Parathyroid adenoma (tissue), 2 donors: ENCODE data around the gene TUBD1.

Experiments used
- H2AFZ ChIP-seq: fragments of 300-600 bp; sonication (generic); one replicate; pipeline ENCODE4 v1.7.0; 2017; ENCODE audit warnings: antibody characterized with exemption, mild to moderate bottlenecking
- H3K27ac ChIP-seq: fragments of 300-600 bp; sonication (generic); one replicate; pipeline ENCODE4 v1.7.0; 2017
- H3K27me3 ChIP-seq: fragments of 300-600 bp; sonication (generic); one replicate; pipeline ENCODE4 v1.7.0; 2017; ENCODE audit warnings: low read length; ENCODE audit not compliant: control insufficient read depth, insufficient read depth
- H3K36me3 ChIP-seq: fragments of 300-600 bp; sonication (generic); one replicate; pipeline ENCODE4 v1.7.0; 2017; ENCODE audit warnings: low read length; ENCODE audit not compliant: control insufficient read depth, insufficient read depth
- H3K4me1 ChIP-seq: fragments of 300-600 bp; sonication (generic); one replicate; pipeline ENCODE4 v1.7.0; 2017; ENCODE audit warnings: control low read depth
- H3K4me2 ChIP-seq: fragments of 300-600 bp; sonication (generic); one replicate; pipeline ENCODE4 v1.7.0; 2017; ENCODE audit warnings: low read length
- H3K4me3 ChIP-seq: fragments of 300-600 bp; sonication (generic); one replicate; pipeline ENCODE4 v1.7.0; 2017; ENCODE audit warnings: low read depth, low read length
- H3K79me2 ChIP-seq: fragments of 300-600 bp; sonication (generic); one replicate; pipeline ENCODE4 v1.7.0; 2017; ENCODE audit warnings: control low read depth
- H3K9ac ChIP-seq: fragments of 300-600 bp; sonication (generic); one replicate; pipeline ENCODE4 v1.7.0; 2017; ENCODE audit warnings: mild to moderate bottlenecking
- H3K9me3 ChIP-seq: fragments of 300-600 bp; sonication (generic); one replicate; pipeline ENCODE4 v1.7.0; 2017; ENCODE audit warnings: low read length; ENCODE audit not compliant: control insufficient read depth
- CTCF ChIP-seq: fragments of 300-600 bp; sonication (generic); IDR thresholded peaks from one replicate; pipeline ENCODE4 v1.7.0; 2017; ENCODE audit warnings: antibody characterized with exemption, mild to moderate bottlenecking
- donor health status: primary hyperparathyroidism.

Gene TUBD1

GRCh38 chr17:59899099-59899498 lies 6.4 kb upstream of the TUBD1 start:
- Histone ChIP-seq H3K4me2 (no peak overlapping the region), H3K9me3 (no peaks in the 10 kb centered on the region), H3K27me3 (no peaks in the 10 kb centered on the region), H3K36me3 (no peaks in the 10 kb centered on the region), H3K4me1 (no peaks in the 10 kb centered on the region), H3K4me3 (no peak overlapping the region), H3K27ac (no peak overlapping the region), H3K9ac (no peak overlapping the region), H3K79me2 (peaks cover 53% of the 10 kb centered on the region), H2AFZ (no peak overlapping the region)
- TF ChIP-seq CTCF = no peak

- Histone ChIP-seq H3K9ac (no peak overlapping the region), H3K27me3 (no peaks in the 10 kb centered on the region), H3K79me2 (peaks cover 44% of the 10 kb centered on the region), H3K9me3 (no peaks in the 10 kb centered on the region), H3K4me1 (no peaks in the 10 kb centered on the region), H3K36me3 (no peaks in the 10 kb centered on the region), H3K4me3 (no peak overlapping the region), H2AFZ (no peak overlapping the region), H3K4me2 (no peak overlapping the region), H3K27ac (no peak overlapping the region)
- no peak for TF ChIP-seq CTCF
Measured at GRCh38 chr17:59897090-59897489, 4.3 kb upstream of the TUBD1 start.

GRCh38 chr17:59893676-59894100 lies 945 bp upstream of the TUBD1 start:
- H3K79me2 ChIP-seq = peaks cover 31% of the 10 kb centered on the region
- H3K36me3 ChIP-seq = no peaks in the 10 kb centered on the region
- peak overlapping the region; percentile 94 for H3K4me3 ChIP-seq
- H3K9ac ChIP-seq = no peak overlapping the region
- peak overlapping the region; percentile 79 for H3K27ac ChIP-seq
- no peaks in the 10 kb centered on the region for H3K9me3 ChIP-seq
- H2AFZ ChIP-seq = peak overlapping the region; percentile 85
- TF ChIP-seq CTCF = no peak
- H3K27me3 ChIP-seq = no peaks in the 10 kb centered on the region
- H3K4me2 ChIP-seq = peak overlapping the region; percentile 90
- no peaks in the 10 kb centered on the region for H3K4me1 ChIP-seq

GRCh38 chr17:59892251-59892923 lies 356 bp downstream of the TUBD1 start:
- no peaks in the 10 kb centered on the region for H3K36me3 ChIP-seq
- peak overlapping the region; percentile 85 for H2AFZ ChIP-seq
- H3K4me2 ChIP-seq = peak overlapping the region; percentile 73
- no peaks in the 10 kb centered on the region for H3K9me3 ChIP-seq
- no peaks in the 10 kb centered on the region for H3K27me3 ChIP-seq
- no peak overlapping the region for H3K9ac ChIP-seq
- H3K4me3 ChIP-seq = peak overlapping the region; percentile 94
- peak overlapping the region; percentile 79 for H3K27ac ChIP-seq
- peaks cover 27% of the 10 kb centered on the region for H3K79me2 ChIP-seq
- no peak for TF ChIP-seq CTCF
- H3K4me1 ChIP-seq = no peaks in the 10 kb centered on the region

GRCh38 chr17:59890720-59891119 lies 2.0 kb downstream of the TUBD1 start:
- no peak for TF ChIP-seq CTCF
- Histone ChIP-seq H3K4me2 (no peak overlapping the region), H3K9ac (no peak overlapping the region), H3K4me1 (no peaks in the 10 kb centered on the region), H3K27me3 (no peaks in the 10 kb centered on the region), H2AFZ (no peak overlapping the region), H3K79me2 (peaks cover 13% of the 10 kb centered on the region), H3K4me3 (no peak overlapping the region), H3K9me3 (no peaks in the 10 kb centered on the region), H3K36me3 (no peaks in the 10 kb centered on the region), H3K27ac (no peak overlapping the region)
